ELR (cell line): ENCODE measurements around the gene UFD1.

Source experiments
- DNase-seq: peaks from one replicate; pipeline ENCODE4 v3.0.0-alpha.2; 2015; ENCODE audit warnings: low read depth

Gene UFD1

DNA sequence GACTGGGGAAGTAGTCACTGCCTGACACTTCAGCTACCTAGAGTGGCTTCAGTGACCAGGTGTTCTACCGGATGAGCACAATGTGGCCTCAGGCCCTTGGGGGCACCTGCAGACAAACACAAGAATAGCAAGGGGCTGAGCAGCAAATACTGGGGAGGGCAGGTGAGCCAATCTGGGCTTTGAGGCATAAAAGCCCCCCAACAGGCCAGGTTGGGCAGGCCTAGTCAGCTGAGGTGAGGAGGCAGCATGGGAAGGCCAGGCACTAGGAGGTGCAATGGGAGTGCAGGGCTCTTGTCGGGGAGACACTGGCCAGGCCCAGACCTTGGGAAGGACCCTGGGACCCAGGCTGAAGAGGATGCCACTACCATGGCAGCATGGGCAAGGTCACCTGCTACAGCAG is 9.0 kb downstream of the UFD1 start:
- no peak for DNase-seq

DNA sequence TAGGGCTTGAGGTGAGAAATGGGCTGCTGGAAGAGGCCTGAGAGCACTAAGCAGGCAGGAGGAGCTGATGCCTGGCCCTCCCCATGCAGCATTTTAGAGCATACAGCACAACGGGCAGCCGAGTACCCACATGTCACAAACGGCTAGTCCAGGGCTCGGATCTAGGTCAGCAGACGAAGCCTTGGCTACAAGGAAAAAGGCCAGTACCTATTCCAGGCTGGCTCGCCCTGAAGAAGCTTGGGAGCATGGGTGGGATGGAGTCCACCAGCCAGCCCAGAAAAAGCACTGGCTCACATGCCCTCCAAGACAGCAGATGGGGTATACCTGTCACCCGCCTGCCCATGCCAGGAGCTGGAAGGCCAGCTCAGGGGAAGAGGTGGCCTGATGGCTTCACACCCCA is 9.6 kb downstream of the UFD1 start:
- DNase-seq, result no peak

DNA sequence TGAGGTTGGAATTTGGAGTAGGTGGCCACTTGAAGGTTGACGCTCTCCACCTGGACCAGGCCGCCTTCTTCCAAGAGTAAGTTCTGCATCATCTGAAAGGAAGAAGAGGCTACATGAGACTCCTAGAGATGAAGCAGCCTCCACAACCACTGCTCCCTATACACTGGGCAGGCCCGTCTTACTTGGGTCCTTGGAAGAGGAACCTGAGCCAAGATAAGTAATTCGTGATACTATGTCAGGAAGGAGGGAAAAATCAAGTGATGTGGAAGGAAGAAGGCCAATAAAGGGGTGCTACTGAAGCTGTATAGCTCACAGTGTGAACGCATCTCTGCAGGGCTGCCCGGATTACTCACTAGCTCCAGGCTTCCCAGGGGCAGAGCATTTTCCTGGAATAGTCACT is 11.1 kb downstream of the UFD1 start:
- no peak for DNase-seq

DNA sequence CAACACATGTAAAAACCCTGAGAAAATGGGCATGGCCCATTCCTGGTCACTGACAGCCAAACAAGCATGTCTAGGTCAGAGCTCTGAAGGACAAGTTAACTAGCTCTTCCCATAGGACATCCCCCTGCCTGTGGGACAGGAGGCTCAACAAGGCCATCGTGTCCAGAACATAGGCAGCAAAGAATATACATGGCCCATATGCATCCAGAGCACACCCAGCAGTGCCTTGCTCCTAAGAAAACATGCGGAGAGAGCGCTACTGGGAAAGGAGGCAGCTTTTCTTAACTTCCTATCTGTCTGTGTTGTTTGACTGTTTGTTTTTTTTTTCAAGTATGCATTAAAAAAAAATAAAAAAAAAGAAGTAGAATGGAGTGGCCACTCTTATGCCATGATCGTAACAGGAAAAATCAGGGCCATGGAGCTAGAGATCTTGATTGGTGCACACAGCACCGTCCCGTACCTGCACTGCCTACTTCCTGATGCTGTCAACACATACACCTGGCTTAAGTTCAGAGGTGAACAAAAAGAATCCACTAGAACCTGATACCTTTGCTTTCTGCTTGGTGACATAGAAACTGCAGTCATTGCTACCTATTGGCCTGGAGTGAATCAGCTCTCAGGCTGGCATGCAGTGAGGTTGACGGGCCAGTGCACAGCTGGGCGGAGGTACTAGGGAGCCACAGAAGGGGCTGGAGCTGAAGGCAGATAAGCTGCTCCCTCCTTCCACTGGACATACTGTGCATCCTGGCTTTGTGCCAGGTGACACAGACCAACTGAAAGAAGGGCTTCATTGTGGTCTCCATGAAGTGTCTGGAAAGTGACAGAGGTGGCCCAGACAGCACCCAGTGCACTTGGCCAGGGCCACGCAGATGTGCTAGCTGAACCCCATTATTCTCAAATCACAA is 11.9 kb downstream of the UFD1 start:
- DNase-seq, result no peak

- no peak for DNase-seq
These were observed 12.8 kb downstream of the UFD1 start for GRCh38 chr22:19466126-19466716.

DNA sequence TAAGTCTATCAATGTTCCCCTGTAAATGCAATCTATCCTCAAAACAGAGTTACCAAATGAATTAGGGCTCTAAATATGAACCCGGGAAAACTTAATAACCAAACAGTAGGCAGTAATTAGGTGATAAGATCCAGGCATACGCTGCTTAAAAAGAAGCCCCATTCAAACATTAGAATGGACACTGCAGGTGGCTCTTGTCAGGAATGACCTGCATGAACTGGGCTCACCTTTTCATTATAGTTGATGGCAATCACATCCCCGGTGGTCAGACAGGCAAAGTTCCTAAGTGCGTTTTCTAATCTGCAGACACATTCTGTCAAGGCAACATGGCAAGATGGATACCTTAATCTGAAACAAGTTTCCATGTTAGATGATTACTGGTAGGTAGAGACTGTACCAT is 14.0 kb downstream of the UFD1 start:
- DNase-seq, result no peak

DNA sequence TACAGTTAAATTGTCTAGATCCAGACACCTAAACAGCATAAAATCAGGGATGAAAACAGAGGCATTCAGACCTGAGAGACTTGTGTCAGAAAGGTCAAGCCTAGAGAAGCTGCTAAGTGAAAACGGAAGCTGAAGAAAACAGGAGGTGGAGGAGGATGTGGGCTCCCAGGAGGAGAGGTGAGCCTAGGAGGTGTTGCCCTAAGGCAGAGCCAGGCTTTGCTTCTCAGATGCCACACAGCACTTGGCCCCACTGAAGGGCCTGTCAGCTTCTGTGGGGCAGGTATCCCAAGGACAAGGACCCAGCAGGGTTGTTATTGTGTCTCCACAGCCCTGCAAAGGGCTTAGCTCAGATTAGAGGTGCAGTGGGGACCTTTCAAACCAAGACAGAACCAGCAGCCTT is 14.4 kb downstream of the UFD1 start:
- no peak for DNase-seq

GRCh38 chr22:19463491-19464469 is 15.2 kb downstream of the UFD1 start:
- peak; percentile 92 for DNase-seq

DNA sequence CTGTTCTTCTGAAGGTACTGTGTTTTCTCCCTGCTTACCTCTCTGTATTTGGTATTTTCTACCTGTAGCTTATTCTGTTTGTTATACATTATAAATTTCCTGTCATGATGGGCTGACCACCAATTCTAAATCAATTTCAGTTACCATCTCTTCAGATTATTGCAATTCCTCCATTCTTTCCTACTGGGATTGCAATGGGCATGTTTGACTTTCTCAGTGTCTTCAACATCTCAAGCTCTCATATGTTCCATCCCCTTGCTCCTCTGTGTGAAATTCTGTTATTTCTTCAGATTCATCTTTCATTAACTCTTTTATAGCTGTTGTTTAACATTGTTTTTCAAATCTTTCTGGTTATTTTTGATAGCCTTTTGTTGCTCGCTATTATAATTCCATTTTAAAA is 16.0 kb downstream of the UFD1 start:
- DNase-seq, result no peak

- DNase-seq, result no peak
These were observed 17.5 kb downstream of the UFD1 start for GRCh38 chr22:19461506-19461905.

GRCh38 chr22:19460036-19460435 is 19.0 kb downstream of the UFD1 start:
- DNase-seq, result no peak

DNA sequence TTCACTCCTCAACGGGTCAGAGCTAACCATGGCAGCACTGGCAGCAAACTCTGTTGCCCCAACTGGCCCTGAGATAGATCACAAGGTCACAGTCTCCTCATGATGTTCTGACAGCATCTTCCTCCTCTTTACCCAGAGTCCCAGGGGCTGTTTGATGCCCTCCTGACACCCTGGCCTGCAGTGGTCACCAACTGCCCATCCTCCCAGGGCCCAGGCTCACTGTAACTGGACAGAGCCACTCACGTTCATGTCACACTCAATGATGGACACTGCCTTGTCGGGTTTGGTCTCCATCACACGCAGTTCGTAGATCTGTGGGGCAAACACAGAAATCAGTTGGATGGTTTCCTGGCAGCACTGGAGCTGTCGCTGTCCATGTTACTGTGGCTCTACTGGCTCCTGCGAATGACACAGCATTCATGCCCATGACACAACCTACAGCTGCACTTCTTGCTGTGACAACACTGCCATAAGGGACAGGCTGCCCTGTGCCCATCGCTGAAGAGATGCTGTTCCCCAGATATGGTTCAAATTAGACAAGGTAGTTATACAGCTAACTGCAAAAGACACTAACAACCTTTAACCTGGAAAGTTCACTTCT is 21.1 kb downstream of the UFD1 start:
- no peak for DNase-seq

GRCh38 chr22:19456541-19456940 is 22.5 kb downstream of the UFD1 start:
- no peak for DNase-seq

- peak; percentile 49 for DNase-seq
These were observed 23.2 kb downstream of the UFD1 start for GRCh38 chr22:19455585-19456370.

DNA sequence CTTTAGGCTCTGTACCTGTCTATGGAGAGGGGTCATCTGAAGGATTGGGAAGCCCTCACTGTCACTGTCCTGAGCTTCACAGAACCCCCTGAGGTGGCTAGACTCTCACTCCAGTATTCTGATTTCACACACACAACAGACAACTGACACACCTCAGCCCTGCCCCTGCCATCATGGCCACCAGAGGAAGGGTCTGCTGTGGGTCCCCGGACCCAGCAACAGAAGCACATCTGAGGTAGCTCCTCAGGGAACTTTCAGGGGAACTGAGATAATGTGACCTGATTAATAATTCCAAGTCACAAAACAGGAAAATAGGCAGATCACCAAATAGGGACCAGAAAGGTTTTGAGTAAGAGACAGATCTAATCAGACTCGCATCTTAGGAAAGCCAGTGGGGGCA is 24.0 kb downstream of the UFD1 start:
- DNase-seq, result no peak

DNA sequence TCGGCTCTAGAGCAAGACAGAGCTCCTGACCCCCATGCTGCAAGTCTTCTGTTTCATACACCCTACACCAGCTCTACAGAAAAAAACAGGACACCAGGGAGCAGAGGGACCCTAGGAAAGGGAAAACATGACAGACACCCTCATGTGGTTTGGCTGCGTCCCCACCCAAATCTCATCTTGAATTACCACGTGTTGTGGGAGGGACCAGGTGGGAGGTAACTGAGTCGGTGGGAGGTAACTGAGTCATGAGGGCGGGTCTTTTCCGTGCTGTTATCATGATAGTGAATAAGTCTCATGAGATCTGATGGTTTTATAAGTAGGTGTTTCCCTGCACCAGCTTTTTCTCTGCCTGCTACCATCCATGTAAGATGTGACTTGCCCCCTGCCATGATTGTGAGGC is 24.8 kb downstream of the UFD1 start:
- no peak for DNase-seq

DNA sequence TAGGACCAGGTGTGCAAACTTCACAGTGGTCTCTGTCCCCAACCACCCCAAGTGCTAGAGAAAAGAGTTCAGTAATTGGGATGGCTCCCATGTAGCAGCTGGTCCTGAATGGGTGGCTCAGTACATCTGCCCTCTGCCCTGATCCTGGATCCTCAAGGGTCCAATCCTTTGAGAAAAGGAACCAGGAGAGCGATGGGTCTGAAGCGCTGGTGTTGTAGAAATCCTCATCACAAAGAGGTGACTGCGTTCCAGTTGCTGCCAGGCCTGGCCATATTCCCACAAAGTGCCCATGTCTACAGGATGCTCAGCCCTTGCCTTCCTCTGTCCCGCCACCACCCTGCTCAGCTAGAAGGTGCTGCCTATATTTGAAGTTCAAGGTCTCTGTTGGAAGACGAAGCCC is 25.3 kb downstream of the UFD1 start:
- DNase-seq, result no peak

GRCh38 chr22:19451570-19451969 is 27.4 kb downstream of the UFD1 start:
- no peak for DNase-seq

- no peak for DNase-seq
These were observed 28.4 kb downstream of the UFD1 start for GRCh38 chr22:19450363-19451175.

GRCh38 chr22:19449422-19449767 is 29.6 kb downstream of the UFD1 start:
- DNase-seq, result no peak
